Measurements from ENCODE around the gene STPG2. TPM values are rescaled to one million over a fixed set of nuclear protein-coding genes. Genes with fewer than 3 reads are reported as not detected.

The STPG2 gene
- total RNA-seq, 1 donor = under 0.01 TPM

GRCh38 chr4:98030059-98030458 is 113.2 kb downstream of the STPG2 start:
- Histone ChIP-seq H3K4me1 (ENCODE audit: insufficient read depth, low read length) (no peaks in the 10 kb centered on the region), H3K4me2 (ENCODE audit: insufficient read depth, low read length) (no peak overlapping the region), H3K27ac (ENCODE audit: low read depth, low read length) (no peak overlapping the region), H3K36me3 (ENCODE audit: insufficient read depth, low read length) (no peaks in the 10 kb centered on the region), H3K4me3 (ENCODE audit: insufficient read depth, low read length) (no peak overlapping the region), H4K20me1 (ENCODE audit: insufficient read depth, low read length) (no peaks in the 10 kb centered on the region), H3K27me3 (ENCODE audit: insufficient read depth, low read length) (no peaks in the 10 kb centered on the region), H3K79me2 (ENCODE audit: insufficient read depth, low read length) (no peaks in the 10 kb centered on the region), H2AFZ (ENCODE audit: low read length) (no peak overlapping the region), H3K9me3 (ENCODE audit: low read depth, low read length) (no peaks in the 10 kb centered on the region)
- DNase-seq (ENCODE audit: insufficient read length, low spot score, missing footprints) = no peak
- TF ChIP-seq CTCF (IDR thresholded peaks at IDR 0.05; ENCODE audit: extremely low read depth, low read depth, low read length) = no peak

GRCh38 chr4:98027827-98028226 is 115.4 kb downstream of the STPG2 start:
- DNase-seq (ENCODE audit: insufficient read length, low spot score, missing footprints) = no peak

GRCh38 chr4:98026362-98026761 is 116.9 kb downstream of the STPG2 start:
- Histone ChIP-seq H2AFZ (ENCODE audit: low read length) (no peak overlapping the region), H3K36me3 (ENCODE audit: insufficient read depth, low read length) (no peaks in the 10 kb centered on the region), H3K79me2 (ENCODE audit: insufficient read depth, low read length) (no peaks in the 10 kb centered on the region), H4K20me1 (ENCODE audit: insufficient read depth, low read length) (no peaks in the 10 kb centered on the region), H3K9me3 (ENCODE audit: low read depth, low read length) (no peaks in the 10 kb centered on the region), H3K4me1 (ENCODE audit: insufficient read depth, low read length) (no peaks in the 10 kb centered on the region), H3K27ac (ENCODE audit: low read depth, low read length) (no peak overlapping the region), H3K27me3 (ENCODE audit: insufficient read depth, low read length) (no peaks in the 10 kb centered on the region), H3K4me3 (ENCODE audit: insufficient read depth, low read length) (no peak overlapping the region), H3K4me2 (ENCODE audit: insufficient read depth, low read length) (no peak overlapping the region)
- TF ChIP-seq CTCF (IDR thresholded peaks at IDR 0.05; ENCODE audit: extremely low read depth, low read depth, low read length) = no peak
- no peak for DNase-seq (ENCODE audit: insufficient read length, low spot score, missing footprints)

More at GRCh38 chr4:98027827-98028226, 115.4 kb downstream of the STPG2 start:
- Histone ChIP-seq H3K4me2 (ENCODE audit: insufficient read depth, low read length) (no peak overlapping the region), H4K20me1 (ENCODE audit: insufficient read depth, low read length) (no peaks in the 10 kb centered on the region), H3K27me3 (ENCODE audit: insufficient read depth, low read length) (no peaks in the 10 kb centered on the region), H3K4me1 (ENCODE audit: insufficient read depth, low read length) (no peaks in the 10 kb centered on the region), H3K36me3 (ENCODE audit: insufficient read depth, low read length) (no peaks in the 10 kb centered on the region), H3K27ac (ENCODE audit: low read depth, low read length) (no peak overlapping the region), H3K4me3 (ENCODE audit: insufficient read depth, low read length) (no peak overlapping the region), H3K79me2 (ENCODE audit: insufficient read depth, low read length) (no peaks in the 10 kb centered on the region), H2AFZ (ENCODE audit: low read length) (no peak overlapping the region), H3K9me3 (ENCODE audit: low read depth, low read length) (no peaks in the 10 kb centered on the region)
- no peak for TF ChIP-seq CTCF (IDR thresholded peaks at IDR 0.05; ENCODE audit: extremely low read depth, low read depth, low read length)

- DNase-seq (ENCODE audit: insufficient read length, low spot score, missing footprints) = no peak
- Histone ChIP-seq H3K27me3 (ENCODE audit: insufficient read depth, low read length) (no peaks in the 10 kb centered on the region), H4K20me1 (ENCODE audit: insufficient read depth, low read length) (no peaks in the 10 kb centered on the region), H3K79me2 (ENCODE audit: insufficient read depth, low read length) (no peaks in the 10 kb centered on the region), H3K27ac (ENCODE audit: low read depth, low read length) (no peak overlapping the region), H3K36me3 (ENCODE audit: insufficient read depth, low read length) (no peaks in the 10 kb centered on the region), H3K9me3 (ENCODE audit: low read depth, low read length) (peaks cover 2% of the 10 kb centered on the region), H3K4me2 (ENCODE audit: insufficient read depth, low read length) (no peak overlapping the region), H3K4me1 (ENCODE audit: insufficient read depth, low read length) (no peaks in the 10 kb centered on the region), H2AFZ (ENCODE audit: low read length) (no peak overlapping the region), H3K4me3 (ENCODE audit: insufficient read depth, low read length) (no peak overlapping the region)
- no peak for TF ChIP-seq CTCF (IDR thresholded peaks at IDR 0.05; ENCODE audit: extremely low read depth, low read depth, low read length)
These were observed 136.4 kb downstream of the STPG2 start for GRCh38 chr4:98006814-98007412.

All from osteoblast (primary cell).